Common myeloid progenitor, CD34-positive (primary cell): ENCODE results near the gene PSMG3.

ENCODE experiments used
- CTCF ChIA-PET: fragments of 350-600 bp; sonication (Branson Sonifier 250); formaldehyde crosslinking; loops from one replicate; lab custom pipeline; 2021; ENCODE audit warnings: antibody characterized with exemption; lab: Charles Lee
- POLR2A ChIA-PET: fragments of 350-600 bp; sonication (Branson Sonifier 250); formaldehyde crosslinking; loops from one replicate; lab custom pipeline; 2021; ENCODE audit warnings: antibody characterized with exemption; lab: Charles Lee
- DNase-seq, 3 donors: peaks; one replicate each; pipeline versions ENCODE4 v3.0.0 to v3.0.0-alpha.2; 2013
- H3K27ac ChIP-seq, 2 experiments: 1 replicate in 1 of 2; 2 replicates in 1 of 2; pipeline ENCODE4 v1.7.0; 2013; ENCODE audit warnings: inconsistent platforms in 2 of 2, low read length in 2 of 2, mild to moderate bottlenecking in 2 of 2, low read depth in 1 of 2, moderate library complexity in 1 of 2; ENCODE audit not compliant: severe bottlenecking in 2 of 2, insufficient read depth in 1 of 2, poor library complexity in 1 of 2
- H3K27me3 ChIP-seq, 5 experiments: replicated peaks in 2 of 5; 1 replicate in 3 of 5; 2 replicates in 2 of 5; pipeline versions ENCODE4 v1.6.1 to v1.7.0; 2013; ENCODE audit warnings: low read length in 4 of 5, mild to moderate bottlenecking in 2 of 5, moderate library complexity in 2 of 5, inconsistent platforms in 1 of 5; ENCODE audit not compliant: insufficient read depth in 5 of 5, control insufficient read depth in 4 of 5
- H3K36me3 ChIP-seq, 4 experiments: 1 replicate in 2 of 4; 2 replicates in 2 of 4; pipeline versions ENCODE4 v1.6.1 to v1.7.0; 2013; ENCODE audit warnings: low read length in 3 of 4, control low read depth in 1 of 4, mild to moderate bottlenecking in 1 of 4; ENCODE audit not compliant: control insufficient read depth in 4 of 4, insufficient read depth in 4 of 4
- H3K4me1 ChIP-seq, 4 experiments: 1 replicate in 3 of 4; 2 replicates in 1 of 4; pipeline versions ENCODE4 v1.6.1 to v1.7.1; 2013; ENCODE audit warnings: low read length in 3 of 4, mild to moderate bottlenecking in 3 of 4, control low read depth in 1 of 4, inconsistent platforms in 1 of 4, moderate library complexity in 1 of 4; ENCODE audit not compliant: control insufficient read depth in 4 of 4, insufficient read depth in 4 of 4; ENCODE audit errors: control extremely low read depth in 1 of 4
- H3K4me3 ChIP-seq, 7 experiments: 1 replicate in 4 of 7; 2 replicates in 3 of 7; pipeline versions ENCODE4 v1.5.1 to v1.7.0; 2013; ENCODE audit warnings: mild to moderate bottlenecking in 7 of 7, low read length in 6 of 7, moderate library complexity in 6 of 7, inconsistent platforms in 2 of 7, low read depth in 2 of 7, control low read depth in 1 of 7; ENCODE audit not compliant: insufficient read depth in 4 of 7, control insufficient read depth in 1 of 7; ENCODE audit errors: extremely low read depth in 1 of 7
- H3K9me3 ChIP-seq, 5 experiments: 1 replicate in 4 of 5; 2 replicates in 1 of 5; pipeline versions ENCODE4 v1.6.1 to v1.7.1; 2013; ENCODE audit warnings: low read length in 4 of 5, mild to moderate bottlenecking in 2 of 5, inconsistent platforms in 1 of 5, low read depth in 1 of 5, moderate library complexity in 1 of 5; ENCODE audit not compliant: control insufficient read depth in 4 of 5, insufficient read depth in 2 of 5; ENCODE audit errors: control extremely low read depth in 1 of 5
- WGBS: methylation state at CpG from one replicate; pipeline ENCODE4 v1.1.5; 2013; ENCODE audit not compliant: insufficient coverage; 5-methylcytosine and 5-hydroxymethylcytosine counted together

Gene PSMG3

DNA sequence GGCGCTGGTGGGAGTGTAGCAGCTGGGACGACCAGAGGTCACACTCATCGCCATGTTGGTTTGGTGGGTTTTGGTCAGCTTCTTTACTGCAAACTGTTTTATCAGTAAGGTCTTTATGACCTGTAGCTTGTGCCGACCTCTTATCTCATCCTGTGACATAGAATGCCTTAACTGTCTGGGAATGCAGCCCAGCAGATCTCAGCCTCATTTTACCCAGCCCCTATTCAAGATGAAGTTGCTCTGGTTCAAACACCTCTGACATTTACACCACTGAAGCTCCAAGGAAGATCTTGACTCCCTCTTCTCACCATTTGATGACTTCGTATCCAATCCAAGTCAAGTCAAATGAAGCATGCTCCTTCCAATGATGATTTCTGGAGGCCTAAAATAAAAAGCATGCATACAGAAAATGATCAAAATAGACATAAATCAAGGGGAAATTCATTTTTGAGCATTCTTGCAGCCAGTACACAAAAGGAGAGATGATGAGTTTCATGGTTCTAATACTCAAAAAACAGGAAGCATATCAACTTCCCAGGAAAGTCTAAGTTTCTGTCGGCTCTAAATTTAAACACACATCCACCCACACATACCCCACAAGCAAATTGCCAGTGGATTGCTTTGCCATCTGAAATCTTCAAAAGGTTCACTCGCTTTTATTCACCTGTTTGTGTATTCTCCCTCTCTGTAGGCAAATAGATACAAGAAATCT, 2.4 kb upstream of the PSMG3 start:
- Histone ChIP-seq H3K4me1 (peaks cover 4 to 32% (median 19%) of the 10 kb centered on the region in 4 experiments), H3K36me3 (peaks cover 4 to 9% (median 4%) of the 10 kb centered on the region in 4 experiments), H3K4me3 (no peak overlapping the region), H3K27me3 (no peaks in the 10 kb centered on the region), H3K27ac (no peak overlapping the region), H3K9me3 (no peaks in the 10 kb centered on the region)
- DNase-seq, result no peak
- POLR2A ChIA-PET, result no interaction called here
- CTCF ChIA-PET, result interaction anchor here (1.0 kb wide), 1 partner anchor 11 kb away, joined by 3 read pairs; no protein-coding TSS in a partner anchor
- 80% methylated on average over 5 of the region's 7 CpGs for WGBS

DNA sequence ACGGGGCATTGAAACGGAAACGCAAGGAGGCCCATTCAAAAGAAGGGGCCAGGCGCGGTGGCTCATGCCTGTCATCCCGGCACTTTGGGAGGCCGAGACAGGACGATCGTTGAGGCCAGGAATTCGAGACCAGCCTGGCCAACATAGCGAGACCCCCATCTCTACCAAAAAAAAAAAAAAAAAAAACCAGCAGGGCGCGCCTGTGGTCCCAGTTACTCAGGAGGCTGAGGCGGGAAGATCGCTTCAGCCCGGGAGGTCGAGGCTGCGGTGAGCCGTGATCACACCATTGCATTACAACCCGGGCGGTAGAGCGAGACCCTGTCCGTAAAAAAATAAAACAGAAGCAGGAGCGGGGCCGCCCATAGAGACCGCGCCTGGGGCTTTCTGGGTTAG, 396 bp downstream of the PSMG3 start:
- ChIA-PET POLR2A (no interaction called here), CTCF (no interaction called here)
- H3K27me3 ChIP-seq, result no peaks in the 10 kb centered on the region
- peaks cover 4 to 32% (median 24%) of the 10 kb centered on the region in 4 experiments for H3K4me1 ChIP-seq
- peaks cover 7 to 19% (median 9%) of the 10 kb centered on the region in 4 experiments for H3K36me3 ChIP-seq
- WGBS, result 15% methylated on average over 20 of the region's 27 CpGs
- H3K27ac ChIP-seq, result peak overlapping the region; percentile 79 to 90
- DNase-seq, result peak in 1 of 3 donors; percentile 34
- no peaks in the 10 kb centered on the region for H3K9me3 ChIP-seq
- peak overlapping the region; percentile 72 to 95 (median 90) for H3K4me3 ChIP-seq

DNA sequence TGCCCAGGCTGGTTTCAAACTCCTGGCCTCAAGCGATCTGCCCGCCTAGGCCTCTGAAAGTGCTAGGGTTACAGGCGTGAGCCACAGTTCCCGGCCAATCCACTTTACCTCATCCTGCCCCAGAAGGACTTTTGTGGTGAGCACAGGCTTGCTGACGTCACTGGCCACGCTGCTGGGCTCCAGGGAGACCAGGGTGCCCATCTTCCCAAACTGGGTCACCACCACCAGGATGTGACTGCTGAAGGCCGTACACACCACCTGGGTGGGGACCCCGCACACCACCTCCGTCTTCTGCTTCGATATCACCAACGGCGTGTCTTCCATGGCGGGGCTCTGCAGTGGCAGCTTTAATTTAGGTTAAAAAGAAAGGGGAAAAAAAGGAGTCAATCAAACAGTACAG, 816 bp downstream of the PSMG3 start:
- DNase-seq, result peak in 1 of 3 donors; percentile 35
- Histone ChIP-seq H3K27ac (no peak overlapping the region), H3K27me3 (no peaks in the 10 kb centered on the region), H3K36me3 (peaks cover 7 to 19% (median 9%) of the 10 kb centered on the region in 4 experiments), H3K4me1 (peaks cover 4 to 33% (median 27%) of the 10 kb centered on the region in 4 experiments), H3K4me3 (peak overlapping the region in 5 of 7 experiments; percentile 74 to 95 (median 90)), H3K9me3 (no peaks in the 10 kb centered on the region)
- ChIA-PET CTCF (no interaction called here), POLR2A (no interaction called here)
- WGBS, result 83% methylated on average over 12 of the region's 13 CpGs

DNA sequence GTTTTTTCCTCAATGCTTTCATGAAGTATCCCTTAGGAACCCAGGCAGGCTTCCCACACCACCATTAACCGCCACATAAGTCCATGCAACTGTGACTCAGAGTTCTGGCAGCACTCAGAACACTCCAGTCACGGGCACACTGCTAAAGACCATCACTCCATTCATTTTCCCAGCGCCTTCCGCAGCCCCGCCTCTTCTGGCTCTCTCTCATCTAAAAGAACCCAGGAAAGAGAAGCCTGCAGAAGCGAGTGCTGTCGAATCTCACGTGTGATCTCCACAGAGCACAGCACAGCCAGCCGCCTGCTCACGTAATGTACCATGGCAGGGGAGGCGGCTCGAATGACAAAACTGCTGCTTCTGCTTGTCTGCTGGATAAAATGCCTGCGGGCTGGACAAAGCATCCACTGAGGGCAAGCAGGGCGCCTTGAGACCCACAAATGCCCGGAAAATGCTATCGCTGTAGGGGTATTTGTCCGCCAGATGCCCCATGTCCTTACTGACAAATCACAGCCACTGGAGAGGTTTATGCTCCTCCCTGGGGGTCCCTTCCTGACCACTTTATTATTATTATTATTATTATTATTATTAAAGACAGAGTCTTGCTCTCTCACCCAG, 1.8 kb downstream of the PSMG3 start:
- Histone ChIP-seq H3K4me1 (peaks cover 4 to 41% (median 34%) of the 10 kb centered on the region in 4 experiments), H3K36me3 (peaks cover 7 to 19% (median 9%) of the 10 kb centered on the region in 4 experiments), H3K9me3 (no peaks in the 10 kb centered on the region), H3K27ac (no peak overlapping the region), H3K4me3 (no peak overlapping the region), H3K27me3 (no peaks in the 10 kb centered on the region)
- ChIA-PET POLR2A (no interaction called here), CTCF (no interaction called here)
- DNase-seq, result no peak
- 97% methylated on average over 15 of the region's 17 CpGs for WGBS

DNA sequence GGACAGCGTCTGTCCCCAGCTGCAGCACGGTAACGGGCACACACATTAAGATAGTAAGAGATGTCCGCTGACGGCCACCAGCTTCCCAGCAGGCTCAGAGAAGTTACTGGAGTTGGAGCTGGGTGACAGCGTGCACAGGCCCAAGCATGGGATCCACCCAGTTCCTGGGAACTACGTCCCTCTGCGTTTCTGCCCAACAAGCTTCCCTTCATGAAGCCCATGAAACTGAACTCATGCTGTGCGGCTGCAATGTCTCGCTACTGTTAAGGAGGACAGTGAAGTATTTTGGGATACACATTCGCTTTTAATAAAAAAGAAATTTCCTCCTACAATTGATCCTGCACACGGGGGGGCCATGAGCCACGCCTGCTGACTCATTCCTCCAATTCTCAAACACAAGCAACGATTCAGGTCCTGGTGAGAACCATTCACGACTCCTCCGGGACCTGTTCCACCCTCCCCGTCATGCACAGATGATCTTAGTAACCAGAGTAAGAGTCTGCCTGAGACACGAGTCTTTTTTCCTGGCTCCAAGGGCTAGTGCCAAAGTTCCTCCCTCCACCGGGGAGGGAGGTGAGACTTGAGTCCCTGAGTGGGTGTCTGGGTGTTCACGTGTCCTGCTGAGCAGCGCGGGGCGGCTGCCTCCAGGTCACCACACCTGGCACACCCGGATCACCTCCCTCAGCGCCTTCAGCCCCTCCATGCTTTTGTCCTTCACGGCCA, 2.6 kb downstream of the PSMG3 start:
- H3K27ac ChIP-seq, result no peak overlapping the region
- WGBS, result 91% methylated on average over 22 of the region's 26 CpGs
- H3K4me3 ChIP-seq, result no peak overlapping the region
- CTCF ChIA-PET, result no interaction called here
- no peaks in the 10 kb centered on the region for H3K9me3 ChIP-seq
- H3K27me3 ChIP-seq, result no peaks in the 10 kb centered on the region
- POLR2A ChIA-PET, result no interaction called here
- H3K4me1 ChIP-seq, result peaks cover 4 to 40% (median 38%) of the 10 kb centered on the region in 4 experiments
- no peak for DNase-seq
- peaks cover 7 to 19% (median 9%) of the 10 kb centered on the region in 4 experiments for H3K36me3 ChIP-seq

DNA sequence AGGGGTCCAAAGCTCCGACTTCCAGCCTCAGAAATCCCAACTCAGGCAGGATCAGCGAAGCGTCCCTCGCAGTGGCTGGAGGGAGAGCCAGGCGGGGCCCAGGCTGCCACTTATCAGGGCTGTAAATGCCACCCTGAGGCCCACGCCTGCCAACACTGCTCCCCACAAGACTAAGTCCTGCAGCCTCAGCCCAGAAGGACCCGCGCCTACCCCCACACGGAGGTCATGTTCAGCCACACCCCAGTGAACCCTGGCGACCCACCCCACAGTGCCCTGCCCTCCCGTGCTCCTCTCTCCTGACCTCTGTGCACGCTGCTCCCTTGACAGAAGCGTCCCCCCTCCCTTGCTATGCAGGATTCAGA, 3.2 kb downstream of the PSMG3 start:
- no peak overlapping the region for H3K27ac ChIP-seq
- H3K4me3 ChIP-seq, result no peak overlapping the region
- POLR2A ChIA-PET, result no interaction called here
- H3K4me1 ChIP-seq, result peaks cover 4 to 40% (median 39%) of the 10 kb centered on the region in 4 experiments
- H3K9me3 ChIP-seq, result no peaks in the 10 kb centered on the region
- DNase-seq, result no peak
- CTCF ChIA-PET, result interaction anchor here (1.0 kb wide), 1 partner anchor 10 kb away, joined by 3 read pairs; no protein-coding TSS in a partner anchor
- peaks cover 7 to 19% (median 9%) of the 10 kb centered on the region in 4 experiments for H3K36me3 ChIP-seq
- WGBS, result 93% methylated on average over 7 of the region's 13 CpGs
- no peaks in the 10 kb centered on the region for H3K27me3 ChIP-seq
